Uterus (tissue), 2 donors: ENCODE measurements around the gene CLDN7.

Source experiments
- CTCF ChIP-seq, 4 experiments: fragments of 200-600 bp in 2 of 4; fragments of 450-650 bp in 2 of 4; sonication (generic) in 2 of 4; IDR thresholded peaks; one replicate each; pipeline ENCODE4 v1.5.1; 2016 to 2019; ENCODE audit warnings: antibody characterized with exemption in 4 of 4, mild to moderate bottlenecking in 2 of 4, moderate library complexity in 1 of 4
- POLR2A ChIP-seq, 2 donors: fragments of 450-650 bp; IDR thresholded peaks; one replicate each; pipeline ENCODE4 v1.6.1; 2016; ENCODE audit warnings: antibody characterized with exemption in 2 of 2, mild to moderate bottlenecking in 1 of 2, moderate library complexity in 1 of 2

DNA sequence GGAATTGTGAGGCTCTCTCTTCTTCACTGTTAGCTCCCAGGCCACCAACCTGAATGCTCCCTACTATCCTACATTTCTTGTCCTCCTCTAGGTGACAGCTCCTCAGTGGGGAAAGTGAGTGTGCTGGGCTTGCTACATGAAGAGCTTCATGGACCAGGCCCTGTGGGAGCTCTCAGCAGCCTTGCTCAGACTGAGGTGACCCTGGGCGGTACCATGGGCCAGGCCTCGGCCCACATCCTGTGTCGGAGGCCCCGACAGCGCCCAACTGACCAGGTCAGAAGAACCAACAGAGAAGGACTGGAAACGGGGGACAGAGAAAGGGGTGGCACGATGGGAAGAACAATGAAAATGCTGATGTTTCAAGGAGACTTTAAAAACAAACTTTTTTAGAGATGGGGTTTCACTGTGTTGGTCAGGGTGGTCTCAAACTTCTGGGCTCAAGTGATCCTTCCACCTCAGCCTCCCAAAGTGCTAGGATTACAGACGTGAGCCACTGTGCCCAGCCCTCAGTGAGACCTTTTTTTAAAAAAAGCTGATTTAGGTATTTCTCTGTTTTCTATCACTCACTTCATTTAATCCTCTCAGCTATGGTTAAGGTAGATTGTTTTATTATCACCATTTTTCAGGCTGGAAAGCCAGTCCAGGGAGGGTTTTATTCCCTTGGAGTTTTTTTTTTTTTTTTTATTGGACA is 5.4 kb downstream of the CLDN7 start:
- no peak for TF ChIP-seq POLR2A (IDR thresholded peaks at IDR 0.05)
- no peak for TF ChIP-seq CTCF (IDR thresholded peaks at IDR 0.05)
